ENCODE measurements around the gene CD44. TPM values are rescaled to one million over a fixed set of nuclear protein-coding genes. Genes with fewer than 3 reads are reported as not detected.

CD44 gene
- total RNA-seq, 4 donors from 2014 or later: 211 to 319 (median 266) TPM

DNA sequence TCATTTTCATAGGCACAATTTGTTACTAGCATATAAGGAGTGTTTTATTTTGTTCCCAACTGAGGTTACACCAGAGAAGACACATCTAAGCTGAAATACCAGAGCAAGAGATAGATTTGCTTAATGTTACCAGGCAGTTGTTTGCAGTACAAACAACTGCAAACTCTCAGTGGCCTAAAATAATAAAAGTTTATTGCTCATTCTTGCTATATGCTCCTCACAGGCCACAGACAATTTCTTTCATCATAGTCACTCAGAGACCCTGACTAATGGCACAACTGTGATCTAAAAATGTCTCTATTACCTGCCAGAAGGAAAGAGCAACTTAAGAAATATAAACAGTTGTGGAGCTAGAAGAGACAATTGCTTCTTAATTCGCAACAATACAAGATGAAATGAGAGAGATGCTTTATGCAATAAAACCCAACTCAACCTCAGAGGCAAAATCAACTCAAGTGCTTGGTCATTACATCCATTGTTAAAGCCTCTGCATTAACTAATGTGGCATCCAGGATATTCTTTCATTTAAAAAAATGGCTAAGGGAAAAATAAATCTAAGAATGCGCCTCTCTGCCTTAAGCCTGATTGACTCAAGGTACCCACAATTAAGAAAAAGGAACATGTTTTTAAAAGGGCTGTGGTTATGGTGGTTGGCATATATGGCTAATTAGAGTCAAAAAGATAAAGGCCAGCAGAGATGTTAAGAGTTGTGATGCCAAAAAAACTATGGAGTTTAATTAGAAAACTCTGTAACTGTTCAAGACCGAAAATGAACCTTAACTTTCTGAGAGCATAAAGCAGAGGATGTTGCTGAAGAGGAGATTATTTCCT lies 103.7 kb downstream of the CD44 start:
- H3K27me3 ChIP-seq: no peaks in the 10 kb centered on the region
- WGBS, 2 donors (ENCODE audit: low coverage in 1 of 2): 79 to 86% methylated on average over 3 of the region's 3 CpGs
- no peak overlapping the region for H3K4me3 ChIP-seq
- H3K27ac ChIP-seq: peak overlapping the region in 1 of 4 donors; percentile 2
- H3K4me1 ChIP-seq: peaks cover 6 to 46% (median 14%) of the 10 kb centered on the region in 3 donors
- no peaks in the 10 kb centered on the region for H3K9me3 ChIP-seq
- no peaks in the 10 kb centered on the region for H3K36me3 ChIP-seq
- no peak for ATAC-seq
- no peak for TF ChIP-seq POLR2A (IDR thresholded peaks at IDR 0.05)
- TF ChIP-seq EP300 (IDR thresholded peaks at IDR 0.05): no peak
- no peak for TF ChIP-seq POLR2AphosphoS5 (IDR thresholded peaks at IDR 0.05)
- TF ChIP-seq, protein P1, sequence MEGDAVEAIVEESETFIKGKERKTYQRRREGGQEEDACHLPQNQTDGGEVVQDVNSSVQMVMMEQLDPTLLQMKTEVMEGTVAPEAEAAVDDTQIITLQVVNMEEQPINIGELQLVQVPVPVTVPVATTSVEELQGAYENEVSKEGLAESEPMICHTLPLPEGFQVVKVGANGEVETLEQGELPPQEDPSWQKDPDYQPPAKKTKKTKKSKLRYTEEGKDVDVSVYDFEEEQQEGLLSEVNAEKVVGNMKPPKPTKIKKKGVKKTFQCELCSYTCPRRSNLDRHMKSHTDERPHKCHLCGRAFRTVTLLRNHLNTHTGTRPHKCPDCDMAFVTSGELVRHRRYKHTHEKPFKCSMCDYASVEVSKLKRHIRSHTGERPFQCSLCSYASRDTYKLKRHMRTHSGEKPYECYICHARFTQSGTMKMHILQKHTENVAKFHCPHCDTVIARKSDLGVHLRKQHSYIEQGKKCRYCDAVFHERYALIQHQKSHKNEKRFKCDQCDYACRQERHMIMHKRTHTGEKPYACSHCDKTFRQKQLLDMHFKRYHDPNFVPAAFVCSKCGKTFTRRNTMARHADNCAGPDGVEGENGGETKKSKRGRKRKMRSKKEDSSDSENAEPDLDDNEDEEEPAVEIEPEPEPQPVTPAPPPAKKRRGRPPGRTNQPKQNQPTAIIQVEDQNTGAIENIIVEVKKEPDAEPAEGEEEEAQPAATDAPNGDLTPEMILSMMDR (IDR thresholded peaks at IDR 0.05): no peak

DNA sequence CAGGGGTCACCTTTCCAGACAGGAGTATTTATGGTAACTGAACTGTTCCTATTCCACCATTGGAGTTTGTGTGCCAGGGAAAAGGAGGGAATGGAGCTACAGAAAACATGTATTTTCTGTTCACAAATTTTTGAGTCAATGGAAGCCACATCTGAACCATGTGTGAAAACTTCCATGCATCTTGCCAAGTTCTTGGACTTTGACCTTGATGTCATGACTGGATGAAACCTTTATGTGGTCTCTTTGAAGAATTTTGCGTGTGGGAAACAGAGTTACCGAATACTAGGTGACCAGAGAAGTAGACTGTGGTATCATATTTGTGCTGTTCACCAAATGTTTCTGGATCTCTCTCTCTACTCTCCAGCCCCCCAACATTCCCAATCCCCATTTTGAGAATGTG lies 104.8 kb downstream of the CD44 start:
- Histone ChIP-seq H3K9me3 (no peaks in the 10 kb centered on the region), H3K27me3 (no peaks in the 10 kb centered on the region), H3K27ac (no peak overlapping the region), H3K4me1 (peaks cover 6 to 36% (median 14%) of the 10 kb centered on the region in 3 donors), H3K4me3 (no peak overlapping the region), H3K36me3 (no peaks in the 10 kb centered on the region)
- TF ChIP-seq POLR2A (IDR thresholded peaks at IDR 0.05): no peak
- no peak for TF ChIP-seq POLR2AphosphoS5 (IDR thresholded peaks at IDR 0.05)
- TF ChIP-seq EP300 (IDR thresholded peaks at IDR 0.05): no peak
- TF ChIP-seq, protein P1 (IDR thresholded peaks at IDR 0.05): no peak
- 100% methylated on average over 2 of the region's 2 CpGs; no CpG with 5 or more reads in 1 of the 2 donors for WGBS, 2 donors (ENCODE audit: low coverage in 1 of 2)
- ATAC-seq: no peak

DNA sequence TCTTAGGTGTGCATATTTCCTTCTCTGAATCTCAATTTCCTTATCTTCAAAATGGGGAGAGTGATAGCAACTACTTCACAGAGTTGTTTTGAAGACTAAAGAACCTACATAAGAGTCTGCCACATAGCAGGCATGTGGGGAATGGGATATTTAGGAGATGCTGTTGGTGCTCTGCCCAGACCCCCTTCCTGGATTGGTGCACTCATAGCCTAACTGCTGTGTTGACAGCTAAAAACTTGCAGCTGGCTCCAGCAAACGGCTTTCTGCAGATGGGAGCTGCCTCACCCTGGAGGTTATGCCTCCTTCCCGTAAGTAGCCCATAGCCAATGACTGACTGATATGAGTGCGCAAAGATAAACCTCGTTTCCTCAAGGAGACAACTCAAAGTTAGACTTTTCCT lies 106.1 kb downstream of the CD44 start:
- no peak overlapping the region for H3K4me3 ChIP-seq
- TF ChIP-seq POLR2A (IDR thresholded peaks at IDR 0.05) (no peak), POLR2AphosphoS5 (IDR thresholded peaks at IDR 0.05) (no peak), EP300 (IDR thresholded peaks at IDR 0.05) (no peak)
- TF ChIP-seq, protein P1 (IDR thresholded peaks at IDR 0.05): no peak
- peak overlapping the region in 1 of 4 donors; percentile 81 for H3K27ac ChIP-seq
- 80% methylated on average over 3 of the region's 4 CpGs; no CpG with 5 or more reads in 1 of the 2 donors for WGBS, 2 donors (ENCODE audit: low coverage in 1 of 2)
- no peaks in the 10 kb centered on the region for H3K27me3 ChIP-seq
- H3K9me3 ChIP-seq: no peaks in the 10 kb centered on the region
- ATAC-seq: no peak
- no peaks in the 10 kb centered on the region for H3K36me3 ChIP-seq
- peaks cover 6 to 25% (median 14%) of the 10 kb centered on the region in 3 donors for H3K4me1 ChIP-seq

DNA sequence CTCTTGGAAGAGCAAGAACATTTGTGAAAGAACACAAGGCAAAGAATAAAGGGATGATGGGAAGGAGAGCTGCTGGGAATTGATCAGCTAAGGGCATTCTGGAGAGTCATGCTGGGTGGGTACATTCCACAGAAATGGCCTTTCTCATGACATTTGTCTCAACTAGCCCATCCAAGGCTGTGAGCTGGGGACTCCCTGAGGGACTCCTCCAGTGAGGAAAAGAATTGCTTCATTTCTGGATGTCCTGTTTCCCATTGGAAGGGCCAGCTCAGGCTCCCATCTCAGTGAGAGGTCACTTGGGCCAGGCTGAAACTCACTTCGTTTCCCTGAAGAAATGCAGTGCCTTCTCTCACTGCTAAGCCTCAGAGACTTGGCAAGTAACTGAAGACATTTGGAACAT lies 106.8 kb downstream of the CD44 start:
- Histone ChIP-seq H3K36me3 (no peaks in the 10 kb centered on the region), H3K27ac (peak overlapping the region; percentile 77 to 82 (median 80)), H3K4me3 (no peak overlapping the region), H3K9me3 (no peaks in the 10 kb centered on the region), H3K27me3 (no peaks in the 10 kb centered on the region), H3K4me1 (peaks cover 6 to 25% (median 14%) of the 10 kb centered on the region in 3 donors)
- WGBS, 2 donors (ENCODE audit: low coverage in 1 of 2): 50% methylated on average over 1 of the region's 1 CpG; no CpG with 5 or more reads in 1 of the 2 donors
- no peak for TF ChIP-seq POLR2A (IDR thresholded peaks at IDR 0.05)
- TF ChIP-seq, protein P1 (IDR thresholded peaks at IDR 0.05): no peak
- no peak for TF ChIP-seq POLR2AphosphoS5 (IDR thresholded peaks at IDR 0.05)
- TF ChIP-seq EP300 (IDR thresholded peaks at IDR 0.05): no peak
- ATAC-seq: no peak

DNA sequence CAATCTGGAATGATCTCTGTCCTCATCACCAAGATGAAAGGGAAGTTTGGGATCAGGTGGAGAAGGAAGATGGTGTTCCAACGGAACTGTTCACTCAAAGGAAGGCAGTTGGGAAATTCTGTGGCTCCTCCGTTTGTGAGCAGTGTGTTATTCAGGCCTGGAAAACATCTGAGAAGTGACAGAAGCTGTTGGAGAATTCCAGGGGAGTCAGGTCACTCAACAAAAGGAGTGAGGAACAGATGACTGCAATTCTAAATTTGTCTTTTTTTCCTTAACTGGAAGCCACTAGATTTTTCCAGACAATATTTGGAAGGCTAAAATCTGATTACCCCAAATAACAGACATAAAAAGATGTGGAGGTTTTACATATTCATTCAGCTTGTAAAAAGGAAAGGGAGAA lies 107.8 kb downstream of the CD44 start:
- H3K27ac ChIP-seq: peak overlapping the region; percentile 77 to 82 (median 80)
- 9 to 17% methylated on average over 1 to 2 of the region's 2 CpGs for WGBS, 2 donors (ENCODE audit: low coverage in 1 of 2)
- no peaks in the 10 kb centered on the region for H3K27me3 ChIP-seq
- H3K9me3 ChIP-seq: no peaks in the 10 kb centered on the region
- no peak overlapping the region for H3K4me3 ChIP-seq
- peak; percentile 93 for ATAC-seq
- TF ChIP-seq, protein P1 (IDR thresholded peaks at IDR 0.05): no peak
- TF ChIP-seq POLR2A (IDR thresholded peaks at IDR 0.05): no peak
- TF ChIP-seq POLR2AphosphoS5 (IDR thresholded peaks at IDR 0.05): peak; percentile 95
- H3K4me1 ChIP-seq: peaks cover 6 to 25% (median 14%) of the 10 kb centered on the region in 3 donors
- H3K36me3 ChIP-seq: no peaks in the 10 kb centered on the region

All from gastroesophageal sphincter (tissue), 4 donors.